ENCODE measurements around the gene MDFIC2.

Gene MDFIC2

DNA sequence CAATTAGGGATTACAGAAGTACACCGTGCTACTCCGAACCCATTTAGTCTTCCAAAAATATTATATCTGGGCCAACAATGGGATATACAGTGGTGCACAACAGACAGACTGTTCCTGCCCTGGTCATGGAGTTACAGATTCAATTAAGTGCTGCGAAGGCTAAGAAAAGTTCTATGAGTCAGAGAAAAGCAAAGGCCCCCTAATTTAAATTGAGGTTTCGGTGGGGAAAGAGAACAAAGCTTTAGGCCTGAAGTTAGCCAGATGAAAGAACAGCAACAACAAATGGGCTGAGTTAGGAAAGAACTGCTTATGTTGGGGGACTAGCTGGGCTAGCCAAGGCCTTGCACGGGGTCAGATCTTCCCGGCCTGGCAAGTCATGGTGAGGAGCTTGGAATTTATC is 131.8 kb downstream of the MDFIC2 start:
- no peak for DNase-seq (ENCODE audit: low read depth in 2 of 2)

DNA sequence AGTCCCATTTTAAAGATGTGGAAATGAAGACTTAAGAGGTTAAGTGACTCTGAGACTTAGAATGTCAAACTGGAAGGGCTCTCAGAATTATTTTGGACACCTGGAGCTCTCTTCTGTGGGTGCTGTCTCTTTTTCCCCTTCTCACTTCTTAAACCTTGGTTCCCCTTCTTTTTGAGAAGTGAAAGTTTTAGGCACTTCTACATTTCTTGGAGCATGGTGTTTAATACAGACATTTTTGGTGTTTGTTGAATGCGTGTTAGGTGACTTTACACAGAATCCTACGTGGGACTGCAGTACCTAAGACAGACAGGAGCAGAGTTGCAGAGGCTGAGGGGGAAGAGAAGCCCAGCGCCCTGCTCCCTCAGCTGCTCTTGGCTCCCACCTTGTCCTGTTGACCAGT is 133.3 kb downstream of the MDFIC2 start:
- DNase-seq (ENCODE audit: low read depth in 2 of 2), result no peak

- no peak for DNase-seq (ENCODE audit: low read depth in 2 of 2)
These were observed 134.4 kb downstream of the MDFIC2 start for GRCh38 chr3:70177881-70178645.

DNA sequence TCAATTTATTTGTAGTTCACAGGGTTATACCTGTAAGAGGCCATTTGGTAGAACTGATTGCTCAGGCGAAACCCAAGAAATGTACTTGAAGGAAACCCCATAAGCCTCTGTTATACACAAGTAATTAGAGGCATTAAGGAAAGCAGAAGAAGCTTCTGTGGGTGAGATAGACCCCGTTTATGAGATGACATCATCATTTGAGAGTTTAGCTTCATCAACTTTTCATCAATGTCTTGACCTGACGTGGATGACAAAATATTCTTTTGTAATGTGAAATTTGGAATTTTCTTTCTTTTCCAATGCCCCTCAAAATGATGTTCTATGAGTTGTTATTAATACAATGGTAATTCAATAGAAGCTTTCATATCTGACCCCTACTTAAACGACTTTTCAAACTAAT is 136.2 kb downstream of the MDFIC2 start:
- DNase-seq (ENCODE audit: low read depth in 2 of 2), result no peak

DNA sequence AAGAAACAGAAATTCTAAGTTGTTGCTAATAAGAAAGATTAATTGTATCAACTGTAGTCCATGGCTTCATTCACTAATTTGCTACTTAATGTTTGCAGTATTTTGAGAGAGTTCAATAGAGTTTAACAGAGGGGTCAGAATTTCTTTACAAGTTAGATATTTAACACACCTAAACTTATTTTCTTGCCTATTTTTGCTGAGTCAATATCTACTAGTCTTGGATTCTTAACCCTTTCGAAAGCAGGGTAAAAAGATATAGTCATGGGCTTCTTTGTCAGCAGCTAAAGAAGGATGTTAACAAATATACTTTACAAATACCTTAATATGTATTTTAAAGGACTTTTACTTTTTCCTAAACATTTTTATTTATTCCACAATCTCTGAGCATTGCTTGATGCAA is 155.6 kb downstream of the MDFIC2 start:
- no peak for DNase-seq (ENCODE audit: low read depth in 2 of 2)

GRCh38 chr3:70150599-70150998 is 161.8 kb downstream of the MDFIC2 start:
- no peak for DNase-seq (ENCODE audit: low read depth in 2 of 2)

GRCh38 chr3:70149714-70150400 is 162.6 kb downstream of the MDFIC2 start:
- DNase-seq (ENCODE audit: low read depth in 2 of 2), result no peak

Data from stimulated activated CD4-positive, alpha-beta T cell treated with anti-CD3 and anti-CD28 coated beads, Interleukin-1b, Interleukin-23, amount 100 ng/mL, for 1 hour (primary cell).